ENCODE data around the gene LHCGR. TPM values are rescaled to one million over a fixed set of nuclear protein-coding genes. Genes with fewer than 3 reads are reported as not detected.

LHCGR gene
- total and polyA plus RNA-seq, 10 donors, result 0.03 TPM; not detected in 9

GRCh38 chr2:48685126-48685525, 70.4 kb downstream of the LHCGR start:
- H3K9me3 ChIP-seq, result no peaks in the 10 kb centered on the region
- no peaks in the 10 kb centered on the region for H3K27me3 ChIP-seq (replicated peaks in 1 of 7)
- intact Hi-C loops (cut with DNase I; ENCODE audit: low total_unique reads), result no loop called here
- no peak overlapping the region for H3K27ac ChIP-seq
- no peak for TF ChIP-seq CTCF (IDR thresholded peaks at IDR 0.05 in 8 of 11, conservative IDR thresholded peaks at IDR 0.05 in 3 of 11)
- DNase-seq, result no peak
- no peaks in the 10 kb centered on the region for H3K4me1 ChIP-seq
- H3K4me3 ChIP-seq, result no peak overlapping the region
- WGBS, 5 donors, result 92 to 100% (median 94%) methylated on average over 1 of the region's 1 CpG
- H3K36me3 ChIP-seq, result no peaks in the 10 kb centered on the region

DNA sequence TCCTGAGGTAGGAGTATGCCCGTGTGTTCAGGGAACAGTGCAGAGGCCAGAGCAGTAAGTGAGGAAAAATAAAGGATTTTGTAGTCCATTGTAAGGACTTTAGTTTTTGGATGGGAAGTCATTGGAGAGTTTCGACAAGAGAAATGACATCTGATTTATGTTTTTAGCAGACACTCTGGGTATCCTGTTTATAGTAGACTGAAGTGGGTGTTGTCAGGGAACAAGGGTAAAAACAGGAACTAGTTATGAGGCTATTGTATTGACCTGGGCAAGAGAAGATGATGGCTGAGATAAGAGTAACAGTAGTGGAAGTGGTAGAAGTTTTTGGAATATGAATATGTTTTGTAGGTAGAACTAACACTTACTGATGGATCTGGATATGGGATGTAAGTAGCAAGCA, 78.1 kb downstream of the LHCGR start:
- no peak for TF ChIP-seq CTCF (IDR thresholded peaks at IDR 0.05 in 8 of 11, conservative IDR thresholded peaks at IDR 0.05 in 3 of 11)
- TF ChIP-seq POLR2A (IDR thresholded peaks at IDR 0.05), result no peak
- TF ChIP-seq POLR2AphosphoS5 (IDR thresholded peaks at IDR 0.05), result no peak
- 18 to 44% (median 35%) methylated on average over 2 of the region's 2 CpGs for whole genome bisulfite sequencing, 5 donors
- intact Hi-C loops (cut with DNase I; ENCODE audit: low total_unique reads), result no loop called here
- H3K27ac ChIP-seq, result no peak overlapping the region
- H3K4me1 ChIP-seq, result no peaks in the 10 kb centered on the region
- DNase-seq, result no peak
- no peaks in the 10 kb centered on the region for H3K36me3 ChIP-seq
- no peak overlapping the region for H3K4me3 ChIP-seq
- no peaks in the 10 kb centered on the region for H3K9me3 ChIP-seq
- no peaks in the 10 kb centered on the region for H3K27me3 ChIP-seq (replicated peaks in 1 of 7)

DNA sequence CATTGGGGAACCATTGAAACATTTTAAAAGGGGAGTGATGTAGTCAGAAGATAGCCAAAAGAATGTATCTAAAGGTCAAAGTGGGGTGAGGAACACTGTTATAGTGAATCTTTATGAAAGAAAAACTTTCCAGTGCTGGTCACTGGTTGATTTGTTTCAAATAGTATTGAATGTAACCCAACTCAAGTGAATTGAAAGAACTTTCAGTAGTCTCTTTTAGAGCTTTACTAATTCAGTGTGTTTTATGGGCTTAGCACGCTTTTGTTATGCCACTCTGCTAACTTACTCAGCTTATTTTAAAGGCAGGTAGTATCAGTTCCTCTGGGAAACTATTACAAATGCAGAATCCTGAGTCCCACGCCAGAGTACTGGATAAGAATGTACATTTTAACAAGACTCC, 80.6 kb downstream of the LHCGR start:
- 86 to 94% (median 89%) methylated on average over 2 of the region's 2 CpGs for WGBS, 5 donors
- TF ChIP-seq POLR2A (IDR thresholded peaks at IDR 0.05) (no peak), CTCF (IDR thresholded peaks at IDR 0.05 in 8 of 11, conservative IDR thresholded peaks at IDR 0.05 in 3 of 11) (no peak), POLR2AphosphoS5 (IDR thresholded peaks at IDR 0.05) (no peak)
- Histone ChIP-seq H3K36me3 (no peaks in the 10 kb centered on the region), H3K4me3 (no peak overlapping the region), H3K27ac (no peak overlapping the region), H3K9me3 (no peaks in the 10 kb centered on the region), H3K4me1 (no peaks in the 10 kb centered on the region), H3K27me3 (replicated peaks in 1 of 7) (no peaks in the 10 kb centered on the region)
- intact Hi-C loops (cut with DNase I; ENCODE audit: low total_unique reads), result no loop called here
- DNase-seq, result no peak

DNA sequence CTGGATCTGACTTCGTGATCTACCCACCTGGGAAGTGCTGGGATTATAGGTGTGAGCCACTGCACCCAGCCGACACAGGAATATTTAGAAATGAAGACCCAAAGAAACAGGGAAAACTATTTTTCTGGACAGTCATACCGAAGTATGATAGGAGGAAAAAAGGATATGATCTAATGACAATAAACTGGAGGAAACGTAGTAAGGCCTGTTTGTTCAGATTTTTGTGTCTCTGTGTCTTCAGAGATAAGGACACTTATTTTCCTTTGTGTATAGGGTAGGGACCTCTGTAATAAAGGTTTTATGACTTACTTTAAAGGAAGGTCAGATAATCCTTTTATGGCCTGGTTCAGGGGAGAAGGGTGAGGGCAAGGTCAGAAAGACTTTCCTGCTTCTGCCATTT, 81.9 kb downstream of the LHCGR start:
- WGBS, 5 donors, result 75 to 93% (median 84%) methylated on average over 4 of the region's 4 CpGs
- Histone ChIP-seq H3K4me1 (no peaks in the 10 kb centered on the region), H3K4me3 (no peak overlapping the region), H3K27ac (no peak overlapping the region), H3K9me3 (no peaks in the 10 kb centered on the region), H3K36me3 (no peaks in the 10 kb centered on the region), H3K27me3 (replicated peaks in 1 of 7) (no peaks in the 10 kb centered on the region)
- DNase-seq, result no peak
- TF ChIP-seq POLR2AphosphoS5 (IDR thresholded peaks at IDR 0.05) (no peak), CTCF (IDR thresholded peaks at IDR 0.05 in 8 of 11, conservative IDR thresholded peaks at IDR 0.05 in 3 of 11) (no peak), POLR2A (IDR thresholded peaks at IDR 0.05) (no peak)
- intact Hi-C loops (cut with DNase I; ENCODE audit: low total_unique reads), result no loop called here

All from spleen (tissue), 11 donors.